KMS-11 (cell line): ENCODE measurements around the gene GSX2.

Experiments used
- H2AFZ ChIP-seq: fragments of 200-600 bp; sonication (generic); 2 replicates; pipeline ENCODE4 v1.6.1; 2016; ENCODE audit warnings: antibody characterized with exemption, mixed run types, low read depth
- H3K27ac ChIP-seq: fragments of 200-600 bp; sonication (generic); 2 replicates; pipeline ENCODE4 v1.6.1; 2016; ENCODE audit warnings: mild to moderate bottlenecking, mixed run types
- H3K27me3 ChIP-seq: fragments of 200-600 bp; sonication (generic); 2 replicates; pipeline ENCODE4 v1.6.1; 2017; ENCODE audit warnings: mild to moderate bottlenecking, low read depth, mixed run types, moderate library complexity; ENCODE audit not compliant: insufficient read depth
- H3K36me3 ChIP-seq: fragments of 200-600 bp; sonication (generic); 2 replicates; pipeline ENCODE4 v1.6.1; 2017; ENCODE audit warnings: mild to moderate bottlenecking, mixed run types; ENCODE audit not compliant: insufficient read depth
- H3K4me1 ChIP-seq: fragments of 200-600 bp; sonication (generic); 2 replicates; pipeline ENCODE4 v1.6.1; 2016; ENCODE audit warnings: mild to moderate bottlenecking, low read depth, mixed run types; ENCODE audit not compliant: poor library complexity, severe bottlenecking
- H3K4me2 ChIP-seq: fragments of 200-600 bp; sonication (generic); 2 replicates; pipeline ENCODE4 v1.7.0; 2016; ENCODE audit warnings: mild to moderate bottlenecking, mixed run types
- H3K4me3 ChIP-seq: fragments of 200-600 bp; sonication (generic); IDR thresholded peaks from 2 replicates; pipeline ENCODE4 v1.6.1; 2017; ENCODE audit warnings: low read depth, low read length, mixed read lengths; ENCODE audit not compliant: insufficient read depth
- H3K79me2 ChIP-seq: fragments of 200-600 bp; sonication (generic); 2 replicates; pipeline ENCODE4 v1.6.1; 2016; ENCODE audit warnings: low read depth, mixed run types; ENCODE audit not compliant: insufficient read depth
- H3K9ac ChIP-seq: fragments of 200-600 bp; sonication (generic); 2 replicates; pipeline ENCODE4 v1.6.1; 2016; ENCODE audit warnings: mild to moderate bottlenecking, mixed run types
- H4K20me1 ChIP-seq: fragments of 200-600 bp; sonication (generic); 2 replicates; pipeline ENCODE4 v1.6.1; 2016; ENCODE audit warnings: mild to moderate bottlenecking, mixed run types; ENCODE audit not compliant: insufficient read depth
- TF ChIP-seq, protein P1 (sequence below): fragments of 200-600 bp; sonication (generic); conservative IDR thresholded peaks from 2 replicates; pipeline ENCODE4 v1.6.1; 2017; ENCODE audit warnings: low read depth, mild to moderate bottlenecking, antibody characterized with exemption, low read length, moderate library complexity, mixed read lengths

GSX2 gene

GRCh38 chr4:54140287-54140686, 40.3 kb downstream of the GSX2 start:
- no peak overlapping the region for H3K9ac ChIP-seq
- no peaks in the 10 kb centered on the region for H4K20me1 ChIP-seq
- H3K4me1 ChIP-seq, result peaks cover 10% of the 10 kb centered on the region
- H3K27me3 ChIP-seq, result no peaks in the 10 kb centered on the region
- H3K4me2 ChIP-seq, result no peak overlapping the region
- no peak overlapping the region for H3K27ac ChIP-seq
- H3K4me3 ChIP-seq, result no peak overlapping the region
- no peaks in the 10 kb centered on the region for H3K36me3 ChIP-seq
- TF ChIP-seq, protein P1, sequence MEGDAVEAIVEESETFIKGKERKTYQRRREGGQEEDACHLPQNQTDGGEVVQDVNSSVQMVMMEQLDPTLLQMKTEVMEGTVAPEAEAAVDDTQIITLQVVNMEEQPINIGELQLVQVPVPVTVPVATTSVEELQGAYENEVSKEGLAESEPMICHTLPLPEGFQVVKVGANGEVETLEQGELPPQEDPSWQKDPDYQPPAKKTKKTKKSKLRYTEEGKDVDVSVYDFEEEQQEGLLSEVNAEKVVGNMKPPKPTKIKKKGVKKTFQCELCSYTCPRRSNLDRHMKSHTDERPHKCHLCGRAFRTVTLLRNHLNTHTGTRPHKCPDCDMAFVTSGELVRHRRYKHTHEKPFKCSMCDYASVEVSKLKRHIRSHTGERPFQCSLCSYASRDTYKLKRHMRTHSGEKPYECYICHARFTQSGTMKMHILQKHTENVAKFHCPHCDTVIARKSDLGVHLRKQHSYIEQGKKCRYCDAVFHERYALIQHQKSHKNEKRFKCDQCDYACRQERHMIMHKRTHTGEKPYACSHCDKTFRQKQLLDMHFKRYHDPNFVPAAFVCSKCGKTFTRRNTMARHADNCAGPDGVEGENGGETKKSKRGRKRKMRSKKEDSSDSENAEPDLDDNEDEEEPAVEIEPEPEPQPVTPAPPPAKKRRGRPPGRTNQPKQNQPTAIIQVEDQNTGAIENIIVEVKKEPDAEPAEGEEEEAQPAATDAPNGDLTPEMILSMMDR, result no peak
- no peaks in the 10 kb centered on the region for H3K79me2 ChIP-seq
- H2AFZ ChIP-seq, result no peak overlapping the region

DNA sequence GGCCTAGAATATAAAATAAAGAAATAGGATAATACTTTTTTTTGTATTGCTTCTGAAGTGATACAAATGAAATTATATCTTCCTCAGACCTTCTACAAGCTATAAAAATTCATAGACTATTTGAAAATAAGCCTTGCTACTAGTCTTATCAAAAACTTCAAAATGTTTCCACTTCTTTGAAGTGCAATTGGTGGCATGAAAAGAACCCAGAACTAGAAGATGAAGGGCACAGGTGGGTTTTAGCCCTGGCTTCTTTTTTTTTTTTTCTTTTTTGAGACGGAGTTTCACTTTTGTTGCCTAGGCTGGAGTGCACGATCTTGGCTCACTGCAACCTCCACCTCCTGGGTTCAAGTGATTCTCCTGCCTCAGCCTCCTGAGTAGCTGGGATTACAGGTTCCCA, 44.2 kb downstream of the GSX2 start:
- H3K79me2 ChIP-seq, result no peaks in the 10 kb centered on the region
- TF ChIP-seq, protein P1, result no peak
- H3K27ac ChIP-seq, result no peak overlapping the region
- no peak overlapping the region for H3K9ac ChIP-seq
- H3K36me3 ChIP-seq, result no peaks in the 10 kb centered on the region
- no peak overlapping the region for H3K4me3 ChIP-seq
- no peak overlapping the region for H3K4me2 ChIP-seq
- no peak overlapping the region for H2AFZ ChIP-seq
- peaks cover 11% of the 10 kb centered on the region for H3K4me1 ChIP-seq
- no peaks in the 10 kb centered on the region for H4K20me1 ChIP-seq
- H3K27me3 ChIP-seq, result no peaks in the 10 kb centered on the region

- Histone ChIP-seq H4K20me1 (no peaks in the 10 kb centered on the region), H3K36me3 (no peaks in the 10 kb centered on the region), H3K4me2 (peak overlapping the region; percentile 24; the same call in 1 of the 2 replicates), H3K27ac (no peak overlapping the region), H3K4me1 (peaks cover 11% of the 10 kb centered on the region), H3K27me3 (no peaks in the 10 kb centered on the region), H3K4me3 (no peak overlapping the region), H2AFZ (no peak overlapping the region), H3K9ac (no peak overlapping the region), H3K79me2 (no peaks in the 10 kb centered on the region)
- TF ChIP-seq, protein P1, result no peak
These were observed 44.8 kb downstream of the GSX2 start for GRCh38 chr4:54144661-54145171.

- Histone ChIP-seq H3K79me2 (no peaks in the 10 kb centered on the region), H4K20me1 (no peaks in the 10 kb centered on the region), H3K9ac (no peak overlapping the region), H3K4me1 (peaks cover 11% of the 10 kb centered on the region), H3K36me3 (no peaks in the 10 kb centered on the region), H3K27me3 (no peaks in the 10 kb centered on the region), H3K4me3 (no peak overlapping the region), H2AFZ (no peak overlapping the region), H3K4me2 (no peak overlapping the region), H3K27ac (no peak overlapping the region)
- TF ChIP-seq, protein P1, result no peak
These were observed 46.2 kb downstream of the GSX2 start for GRCh38 chr4:54146139-54146538.
